ENCODE measurements around the gene LARGE1. TPM values are rescaled to one million over a fixed set of nuclear protein-coding genes. Genes with fewer than 3 reads are reported as not detected.

Gene LARGE1
- total and polyA plus RNA-seq, 9 of the 15 experiments (the other 6 are each of a cell fraction or from before 2014, with no cell fraction given): 0.01 to 0.66 (median 0.14) TPM; not detected in 2

GRCh38 chr22:33771136-33771535, 149.1 kb downstream of the LARGE1 start:
- Histone ChIP-seq H3K9ac (ENCODE audit: insufficient read depth in 1 of 2, low read depth in 2 of 2, low read length in 2 of 2) (no peak overlapping the region), H3K4me2 (ENCODE audit: insufficient read depth, low read length) (no peak overlapping the region), H3K79me2 (ENCODE audit: control insufficient read depth, insufficient read depth, low read length) (no peaks in the 10 kb centered on the region), H2AFZ (ENCODE audit: low read depth, low read length) (no peak overlapping the region), H3K9me1 (ENCODE audit: control insufficient read depth, insufficient read depth, low read length) (no peaks in the 10 kb centered on the region), H3K27me3 (ENCODE audit: control insufficient read depth in 2 of 2, insufficient read depth in 2 of 2, low read length in 2 of 2) (no peaks in the 10 kb centered on the region), H3K36me3 (ENCODE audit: control insufficient read depth, insufficient read depth, low read length) (no peaks in the 10 kb centered on the region), H4K20me1 (replicated peaks; ENCODE audit: control insufficient read depth, insufficient read depth, low read length) (no peaks in the 10 kb centered on the region), H3K4me3 (no peak overlapping the region), H3K27ac (ENCODE audit: extremely low read depth, low read depth, low read length) (no peak overlapping the region), H3K9me3 (replicated peaks; ENCODE audit: control insufficient read depth, insufficient read depth, low read depth, low read length) (no peaks in the 10 kb centered on the region), H3K4me1 (replicated peaks in 1 of 2; ENCODE audit: control insufficient read depth in 2 of 2, insufficient read depth in 2 of 2, low read length in 2 of 2) (no peaks in the 10 kb centered on the region)
- in situ Hi-C loops (cut with MboI) (no loop called here), intact Hi-C loops (cut with micrococcal nuclease) (no loop called here)
- ChIA-PET POLR2A (no interaction called here), CTCF (ENCODE audit: low intra/inter-chr PET ratio) (no interaction called here)
- DNase-seq (ENCODE audit: extremely low read depth in 1 of 4, low spot score in 3 of 4) (no peak), ATAC-seq (no peak), FAIRE-seq (no peak)
- TF ChIP-seq ZNF318 (IDR thresholded peaks at IDR 0.05; ENCODE audit: borderline replicate concordance in 1 of 2, low read depth in 1 of 2): no peak
- WGBS (ENCODE audit: insufficient coverage, low coverage, missing lambda C conversion rate): 0% methylated on average over 2 of the region's 4 CpGs
- BruUV-seq (replicated peaks): no TSS peak

Measured in K562 (cell line).